Psoas muscle (tissue), 8 donors: ENCODE measurements around the gene SPATA13. TPM values are rescaled to one million over a fixed set of nuclear protein-coding genes. Genes with fewer than 3 reads are reported as not detected.

Source experiments
- ATAC-seq, 4 donors: fragments of 200-7000 bp; cut with Tn5 transposase; one replicate each; pipeline ENCODE4 v1.9.1; 2020; ENCODE audit warnings: moderate library complexity in 3 of 4, mild to moderate bottlenecking in 2 of 4
- DNase-seq, 2 donors: peaks; one replicate each; pipeline ENCODE4 v3.0.0-alpha.2; 2020
- H3K27ac ChIP-seq: fragments of 200-600 bp; one replicate; pipeline ENCODE4 v1.8.0; 2022
- H3K27me3 ChIP-seq, 3 donors: fragments of 200-600 bp in 1 of 3; one replicate each; pipeline versions ENCODE4 v1.6.1 to v1.8.0; 2013 to 2022; ENCODE audit warnings: low read length in 2 of 3, mild to moderate bottlenecking in 2 of 3, moderate library complexity in 1 of 3; ENCODE audit not compliant: insufficient read depth in 3 of 3
- H3K36me3 ChIP-seq, 2 donors: fragments of 200-600 bp in 1 of 2; one replicate each; pipeline versions ENCODE4 v1.6.1 to v1.8.0; 2013 to 2022; ENCODE audit warnings: low read depth in 1 of 2, mild to moderate bottlenecking in 1 of 2, moderate library complexity in 1 of 2; ENCODE audit not compliant: insufficient read depth in 1 of 2
- H3K4me1 ChIP-seq: fragments of 200-600 bp; one replicate; pipeline ENCODE4 v1.8.0; 2022
- H3K4me3 ChIP-seq: fragments of 200-600 bp; one replicate; pipeline ENCODE4 v1.8.0; 2022; ENCODE audit warnings: mild to moderate bottlenecking
- H3K9me3 ChIP-seq: fragments of 200-600 bp; one replicate; pipeline ENCODE4 v1.8.0; 2022
- WGBS, 3 donors: extraction: QIAGEN DNeasy Blood & Tissue Kit; methylation state at CpG; one replicate each; pipeline versions ENCODE4 v1.1.6 to v1.1.7; 2013; 5-methylcytosine and 5-hydroxymethylcytosine counted together
- intact Hi-C, 2 donors: fragments of 100-400 bp; cut with DNase I; formaldehyde crosslinking; loops; one replicate each; pipeline versions ENCODE4 v1.11.0 to v1.14.2; 2022
- polyA plus RNA-seq, 3 donors: library from polyadenylated mRNA; stranded (reverse); fragments of 200-250 nt; gene quantifications; one replicate each; pipeline ENCODE4 v1.2.3, GENCODE V29; 2013
- total RNA-seq, 4 donors: library from RNA; stranded (reverse); fragmentation: NEBNext Ultra II Directional in 2 of 4; extraction: Animal tissue kit (Norgen Biotek cat#: 25700) in 2 of 4; gene quantifications; one replicate each; pipeline versions ENCODE4 v1.2.1 to v1.2.4, GENCODE V29; 2021 to 2023
- TF ChIP-seq, protein P1 (sequence below): fragments of 200-600 bp; IDR thresholded peaks from one replicate; pipeline ENCODE4 v1.8.0; 2022; ENCODE audit warnings: antibody characterized with exemption
- donor health status: healthy with polysubstance abuse.
- donor health status: DM: no; HTN: no; CAD: no; lungs with moderate emphysema.
- donor health status: Bipolar disorder and iron deficiency.
- donor health status: healthy.
- donor health status: DM: yes; HTN: yes; CAD: no.
- donor health status: DM: no; HTN: no; CAD: no.
- donor health status: DM: no; HTN: no; CAD: no.
- donor health status: DM: yes; HTN: yes; CAD: no.

Gene SPATA13
- total and polyA plus RNA-seq, 7 donors, result 0.87 to 5.8 (median 2.5) TPM

DNA sequence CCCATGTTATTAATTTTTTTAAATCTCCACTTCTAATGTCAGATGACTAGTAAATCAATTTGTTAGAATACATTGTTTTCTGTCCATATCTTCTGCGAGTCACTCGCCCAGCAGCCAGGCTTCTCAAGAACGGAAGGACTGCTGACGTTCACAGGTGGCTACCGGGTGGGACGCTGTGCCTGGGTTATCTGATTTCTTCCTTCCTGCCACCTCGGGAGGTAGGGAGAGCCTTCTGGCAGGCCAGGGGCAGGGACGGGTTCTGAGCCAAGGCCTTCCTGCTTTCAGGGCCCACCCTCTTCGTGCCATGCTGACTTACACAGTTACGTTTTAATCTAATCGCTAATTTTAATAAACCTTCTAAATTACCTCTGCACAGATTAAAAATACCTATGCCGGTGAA, 140.9 kb downstream of the SPATA13 start:
- H3K27me3 ChIP-seq, result no peaks in the 10 kb centered on the region
- no peak overlapping the region for H3K4me3 ChIP-seq
- no peak overlapping the region for H3K27ac ChIP-seq
- no peaks in the 10 kb centered on the region for H3K9me3 ChIP-seq
- DNase-seq (no peak), ATAC-seq (no peak)
- H3K4me1 ChIP-seq, result no peaks in the 10 kb centered on the region
- 72 to 77% (median 72%) methylated on average over 12 of the region's 12 CpGs for WGBS, 3 donors
- TF ChIP-seq, protein P1, sequence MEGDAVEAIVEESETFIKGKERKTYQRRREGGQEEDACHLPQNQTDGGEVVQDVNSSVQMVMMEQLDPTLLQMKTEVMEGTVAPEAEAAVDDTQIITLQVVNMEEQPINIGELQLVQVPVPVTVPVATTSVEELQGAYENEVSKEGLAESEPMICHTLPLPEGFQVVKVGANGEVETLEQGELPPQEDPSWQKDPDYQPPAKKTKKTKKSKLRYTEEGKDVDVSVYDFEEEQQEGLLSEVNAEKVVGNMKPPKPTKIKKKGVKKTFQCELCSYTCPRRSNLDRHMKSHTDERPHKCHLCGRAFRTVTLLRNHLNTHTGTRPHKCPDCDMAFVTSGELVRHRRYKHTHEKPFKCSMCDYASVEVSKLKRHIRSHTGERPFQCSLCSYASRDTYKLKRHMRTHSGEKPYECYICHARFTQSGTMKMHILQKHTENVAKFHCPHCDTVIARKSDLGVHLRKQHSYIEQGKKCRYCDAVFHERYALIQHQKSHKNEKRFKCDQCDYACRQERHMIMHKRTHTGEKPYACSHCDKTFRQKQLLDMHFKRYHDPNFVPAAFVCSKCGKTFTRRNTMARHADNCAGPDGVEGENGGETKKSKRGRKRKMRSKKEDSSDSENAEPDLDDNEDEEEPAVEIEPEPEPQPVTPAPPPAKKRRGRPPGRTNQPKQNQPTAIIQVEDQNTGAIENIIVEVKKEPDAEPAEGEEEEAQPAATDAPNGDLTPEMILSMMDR, result no peak
- intact Hi-C loops, result no loop called here
- peaks cover 0 to 18% of the 10 kb centered on the region in 2 donors for H3K36me3 ChIP-seq

DNA sequence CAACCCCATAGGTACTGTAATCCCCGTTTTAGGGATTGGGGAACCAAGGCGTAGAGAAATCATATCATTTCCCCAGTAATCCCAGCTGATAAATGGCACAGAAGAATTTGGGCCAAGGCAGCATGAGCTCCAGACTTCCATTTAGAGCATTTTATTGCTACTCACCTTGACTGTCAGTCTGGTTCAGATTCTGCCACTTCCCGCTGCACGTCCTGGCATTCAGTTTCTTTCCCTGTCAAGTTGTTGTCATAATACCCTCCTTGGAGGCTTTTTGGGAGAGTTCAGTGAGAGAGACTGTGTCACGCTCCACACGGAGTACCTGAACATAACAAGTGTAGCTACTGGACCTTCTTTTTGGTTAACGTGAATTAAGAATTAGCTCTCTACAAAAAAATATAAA, 141.4 kb downstream of the SPATA13 start:
- Histone ChIP-seq H3K4me1 (no peaks in the 10 kb centered on the region), H3K4me3 (no peak overlapping the region), H3K27ac (no peak overlapping the region), H3K9me3 (no peaks in the 10 kb centered on the region), H3K36me3 (peaks cover 0 to 18% of the 10 kb centered on the region in 2 donors), H3K27me3 (no peaks in the 10 kb centered on the region)
- TF ChIP-seq, protein P1, result no peak
- intact Hi-C loops, result no loop called here
- WGBS, 3 donors, result 84 to 86% (median 86%) methylated on average over 7 of the region's 7 CpGs
- ATAC-seq, result no peak
- DNase-seq, result no peak

DNA sequence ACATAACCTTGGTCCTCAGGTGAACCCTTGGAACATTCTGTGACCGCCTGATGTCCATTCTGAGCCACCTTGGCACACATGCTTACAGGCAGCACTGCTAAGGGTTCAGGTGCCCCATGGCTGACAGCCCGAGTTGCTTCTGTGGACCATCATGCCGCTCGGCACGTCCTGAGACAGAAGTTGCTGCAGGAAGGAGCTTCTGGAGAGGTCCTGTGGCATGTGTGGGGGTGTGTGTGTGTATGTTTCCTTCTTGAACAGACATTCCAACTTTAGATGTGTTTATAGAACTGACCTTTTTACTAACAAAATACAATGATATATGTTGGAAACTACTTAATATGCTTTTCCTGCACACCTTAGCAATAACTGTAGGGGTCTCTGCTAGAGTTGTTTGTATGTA, 144.1 kb downstream of the SPATA13 start:
- TF ChIP-seq, protein P1, result no peak
- Histone ChIP-seq H3K27me3 (no peaks in the 10 kb centered on the region), H3K36me3 (peaks cover 0 to 3% of the 10 kb centered on the region in 2 donors), H3K4me1 (no peaks in the 10 kb centered on the region), H3K27ac (no peak overlapping the region), H3K9me3 (no peaks in the 10 kb centered on the region), H3K4me3 (no peak overlapping the region)
- intact Hi-C loops, result no loop called here
- DNase-seq (no peak), ATAC-seq (no peak)
- 76 to 83% (median 80%) methylated on average over 5 of the region's 5 CpGs for WGBS, 3 donors

DNA sequence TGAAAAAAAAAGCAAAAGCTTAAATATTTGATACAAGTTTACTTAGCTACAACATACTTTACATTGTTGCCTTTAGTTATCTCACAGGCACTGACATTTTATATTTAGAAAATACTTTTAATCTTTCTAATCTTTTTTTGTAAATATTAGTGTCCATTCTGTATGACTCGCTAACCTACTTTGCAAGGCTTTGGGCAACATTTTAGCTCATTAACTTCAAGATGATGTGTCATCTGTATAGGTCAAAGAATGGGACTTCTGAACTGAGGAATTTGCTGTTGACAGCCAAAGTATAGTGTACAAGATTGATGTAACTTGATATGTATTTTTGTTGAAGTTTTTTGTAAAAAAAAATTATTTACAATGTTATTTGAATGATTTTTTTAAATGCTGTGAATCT, 146.1 kb downstream of the SPATA13 start:
- TF ChIP-seq, protein P1, result no peak
- ATAC-seq (no peak), DNase-seq (no peak)
- Histone ChIP-seq H3K4me1 (no peaks in the 10 kb centered on the region), H3K27me3 (no peaks in the 10 kb centered on the region), H3K27ac (no peak overlapping the region), H3K9me3 (no peaks in the 10 kb centered on the region), H3K4me3 (no peak overlapping the region), H3K36me3 (peaks cover 0 to 3% of the 10 kb centered on the region in 2 donors)
- 94 to 96% (median 95%) methylated on average over 1 of the region's 1 CpG for WGBS, 3 donors
- intact Hi-C loops, result no loop called here
